K562 (cell line): ENCODE measurements around the gene RAD51D. TPM values are rescaled to one million over a fixed set of nuclear protein-coding genes. Genes with fewer than 3 reads are reported as not detected.

Source experiments
- ATAC-seq: fragments of 200-7000 bp; cut with Tn5 transposase; 3 replicates; pipeline ENCODE4 v1.9.1; 2020; ENCODE audit warnings: moderate library complexity
- BruUV-seq: library from RNA; stranded (reverse); fragments of 400-500 nt; replicated peaks from 2 replicates; lab custom pipeline; 2021; lab: Mats Ljungman, UMichigan
- CTCF ChIA-PET: fragments of 300-600 bp; formaldehyde crosslinking; extraction: SDS; loops from one replicate; lab custom pipeline; 2021; ENCODE audit warnings: low intra/inter-chr PET ratio; lab: Yijun Ruan, JAX
- POLR2A ChIA-PET: fragments of 300-600, 350-650 bp; sonication (Branson Sonifier 250); formaldehyde crosslinking; extraction: SDS; loops from one replicate; lab custom pipeline; 2021; ENCODE audit warnings: antibody characterized with exemption, inconsistent platforms; lab: Yijun Ruan, JAX
- DNase-seq, 4 experiments: peaks; one replicate each; pipeline versions ENCODE4 v3.0.0 to v3.0.0-alpha.2; 2011 to 2018; ENCODE audit warnings: low spot score in 3 of 4, mixed read lengths in 3 of 4; ENCODE audit errors: extremely low read depth in 1 of 4
- FAIRE-seq: peaks from 2 replicates; lab custom pipeline; 2011; peaks lifted over from hg19 to GRCh38; lab: Jason Lieb, UNC
- H2AFZ ChIP-seq: 2 replicates; pipeline ENCODE4 v1.6.0; 2011; ENCODE audit warnings: low read depth, low read length, control low read depth, inconsistent platforms
- H3K27ac ChIP-seq: fragments of 200-600 bp; 3 replicates; pipeline ENCODE4 v1.8.0; 2011; ENCODE audit warnings: low read depth, mild to moderate bottlenecking, control low read depth, inconsistent platforms, low read length, moderate library complexity, mixed read lengths; ENCODE audit errors: extremely low read depth
- H3K27me3 ChIP-seq, 2 experiments: fragments of 300-600 bp in 1 of 2; 2 replicates in 1 of 2; 3 replicates in 1 of 2; pipeline versions ENCODE4 v1.6.0 to v1.8.0; 2011; ENCODE audit warnings: inconsistent platforms in 2 of 2, low read length in 2 of 2, mild to moderate bottlenecking in 1 of 2, mixed read lengths in 1 of 2, moderate library complexity in 1 of 2; ENCODE audit not compliant: control insufficient read depth in 2 of 2, insufficient read depth in 2 of 2
- H3K36me3 ChIP-seq: fragments of 300-600 bp; 3 replicates; pipeline ENCODE4 v1.8.0; 2011; ENCODE audit warnings: mild to moderate bottlenecking, low read length, inconsistent platforms; ENCODE audit not compliant: control insufficient read depth, insufficient read depth
- H3K4me1 ChIP-seq, 2 experiments: fragments of 200-600 bp in 1 of 2; replicated peaks in 1 of 2; 2 replicates in 1 of 2; 3 replicates in 1 of 2; pipeline versions ENCODE4 v1.5.1 to v1.8.0; 2011; ENCODE audit warnings: inconsistent platforms in 2 of 2, low read length in 2 of 2, mild to moderate bottlenecking in 1 of 2, mixed read lengths in 1 of 2, moderate library complexity in 1 of 2; ENCODE audit not compliant: control insufficient read depth in 2 of 2, insufficient read depth in 2 of 2
- H3K4me2 ChIP-seq: 2 replicates; pipeline ENCODE4 v1.6.1; 2011; ENCODE audit warnings: low read length, control low read depth, inconsistent platforms, mixed read lengths; ENCODE audit not compliant: insufficient read depth
- H3K4me3 ChIP-seq: fragments of 200-600 bp; sonication (generic), shearing (Covaris generic); 2 replicates; pipeline ENCODE4 v1.5.1; 2016; ENCODE audit warnings: control low read depth, inconsistent platforms
- H3K79me2 ChIP-seq: fragments of 200-600 bp; 3 replicates; pipeline ENCODE4 v1.8.0; 2011; ENCODE audit warnings: low read length, inconsistent platforms; ENCODE audit not compliant: control insufficient read depth, insufficient read depth
- H3K9ac ChIP-seq, 2 experiments: 2 replicates each; pipeline versions ENCODE4 v1.6.0 to v1.6.1; 2011; ENCODE audit warnings: low read depth in 2 of 2, low read length in 2 of 2, control low read depth in 1 of 2, inconsistent platforms in 1 of 2, mild to moderate bottlenecking in 1 of 2, mixed read lengths in 1 of 2; ENCODE audit not compliant: insufficient read depth in 1 of 2
- H3K9me1 ChIP-seq: one replicate; pipeline ENCODE4 v1.6.0; 2011; ENCODE audit warnings: inconsistent platforms, mild to moderate bottlenecking, low read length, moderate library complexity; ENCODE audit not compliant: control insufficient read depth, insufficient read depth
- H3K9me3 ChIP-seq: replicated peaks from 2 replicates; pipeline ENCODE4 v1.5.1; 2011; ENCODE audit warnings: low read depth, low read length, inconsistent platforms; ENCODE audit not compliant: control insufficient read depth, insufficient read depth
- H4K20me1 ChIP-seq: replicated peaks from 2 replicates; pipeline ENCODE4 v1.6.1; 2011; ENCODE audit warnings: low read length, inconsistent platforms, mixed read lengths; ENCODE audit not compliant: control insufficient read depth, insufficient read depth
- AFF4 ChIP-seq: sonication (generic); formaldehyde crosslinking; IDR thresholded peaks from 2 replicates; pipeline ENCODE4 v1.8.0; 2023; ENCODE audit warnings: mild to moderate bottlenecking, missing genetic modification reagents
- GABPA ChIP-seq: fragments of 200-800 bp; sonication (Bioruptor generic); conservative IDR thresholded peaks from 2 replicates; pipeline ENCODE4 v1.6.1; 2016; ENCODE audit warnings: low read depth, missing genetic modification characterization, missing compliant biosample characterization
- ZKSCAN1 ChIP-seq: fragments of 150-350 bp; IDR thresholded peaks from 2 replicates; pipeline ENCODE4 v1.6.1; 2016; ENCODE audit warnings: low read depth, low read length
- ZNF408 ChIP-seq: fragments of 250-450 bp; sonication (Bioruptor Pico); IDR thresholded peaks from 2 replicates; pipeline ENCODE4 v1.4.0; 2020; ENCODE audit warnings: low read depth, mild to moderate bottlenecking, moderate library complexity
- ZNF561 ChIP-seq: fragments of 450-650 bp; formaldehyde crosslinking; conservative IDR thresholded peaks from 2 replicates; pipeline ENCODE4 v1.4.0; 2020; ENCODE audit warnings: mild to moderate bottlenecking, moderate library complexity
- WGBS: fragments of 100-300 bp; shearing (Covaris generic); methylation state at CpG from one replicate; pipeline ENCODE4 v1.1.6; 2016; ENCODE audit warnings: low coverage, mixed read lengths; ENCODE audit not compliant: insufficient coverage; ENCODE audit errors: missing lambda C conversion rate; 5-methylcytosine and 5-hydroxymethylcytosine counted together
- in situ Hi-C: fragments of 300-500 bp; cut with MboI; formaldehyde crosslinking; loops from 4 replicates; pipeline ENCODE4 v1.15.0; 2018; ENCODE audit warnings: inconsistent platforms, mixed read lengths
- intact Hi-C: fragments of 100-400 bp; cut with micrococcal nuclease; formaldehyde crosslinking; loops from 2 replicates; pipeline ENCODE4 v1.14.2; 2022
- polyA plus RNA-seq, 8 experiments: library from polyadenylated mRNA; depleted of rRNA in 4 of 8; stranded (reverse) in 5 of 8; unstranded in 3 of 8; fragments of >200 nt; fragmentation: Nextera tagmentation in 2 of 8; fragmentation: Illumina TruSeq in 1 of 8; extraction: Ambion mirVana in 2 of 8; extraction: Trizol in 1 of 8; gene quantifications; 2 replicates each; pipeline versions ENCODE4 v1.2.1 to v1.2.3, GENCODE V29; 2011 to 2014; ENCODE audit warnings: inconsistent platforms in 1 of 8, missing spikeins in 1 of 8
- total RNA-seq, 7 experiments: library from RNA; depleted of rRNA in 6 of 7; stranded (reverse); fragments of >200 nt in 6 of 7; fragmentation: Illumina TruSeq in 2 of 7; extraction: Trizol in 2 of 7; gene quantifications; 2 replicates each; pipeline versions ENCODE4 v1.2.1 to v1.2.3, GENCODE V29; 2011 to 2021; ENCODE audit warnings: low replicate concordance in 1 of 7
- TF ChIP-seq, protein P1 (sequence below): sonication (generic); formaldehyde crosslinking; IDR thresholded peaks from 2 replicates; pipeline ENCODE4 v1.8.1; 2023; ENCODE audit warnings: mild to moderate bottlenecking, missing genetic modification reagents

The RAD51D gene
- total and polyA plus RNA-seq, 9 of the 15 experiments (the other 6 are each of a cell fraction or from before 2014, with no cell fraction given), result 2.2 to 16.9 (median 8.7) TPM

GRCh38 chr17:35057332-35057915, 62.2 kb downstream of the RAD51D start:
- POLR2A ChIA-PET, result interaction anchor here (1.0 kb wide), 1 partner anchor 77 kb away, joined by 4 read pairs; the partner anchor contains the start of gene LIG3
- Histone ChIP-seq H3K79me2 (peaks cover 1% of the 10 kb centered on the region), H3K27me3 (no peaks in the 10 kb centered on the region), H3K9ac (no peak overlapping the region), H3K27ac (no peak overlapping the region), H3K4me2 (no peak overlapping the region), H3K9me1 (no peaks in the 10 kb centered on the region), H3K36me3 (no peaks in the 10 kb centered on the region), H4K20me1 (no peaks in the 10 kb centered on the region), H2AFZ (no peak overlapping the region), H3K9me3 (no peaks in the 10 kb centered on the region), H3K4me3 (no peak overlapping the region), H3K4me1 (peaks cover 12 to 15% of the 10 kb centered on the region in 2 experiments; a peak in 4 of 5 replicates)
- in situ Hi-C loops, result no loop called here
- TF ChIP-seq AFF4 (CRISPR knock-in tag) (no peak), ZNF561 (no peak), ZKSCAN1 (peak; percentile 66; the same call in 1 of the 2 replicates), ZNF408 (no peak), GABPA (tag) (no peak)
- TF ChIP-seq, protein P1, sequence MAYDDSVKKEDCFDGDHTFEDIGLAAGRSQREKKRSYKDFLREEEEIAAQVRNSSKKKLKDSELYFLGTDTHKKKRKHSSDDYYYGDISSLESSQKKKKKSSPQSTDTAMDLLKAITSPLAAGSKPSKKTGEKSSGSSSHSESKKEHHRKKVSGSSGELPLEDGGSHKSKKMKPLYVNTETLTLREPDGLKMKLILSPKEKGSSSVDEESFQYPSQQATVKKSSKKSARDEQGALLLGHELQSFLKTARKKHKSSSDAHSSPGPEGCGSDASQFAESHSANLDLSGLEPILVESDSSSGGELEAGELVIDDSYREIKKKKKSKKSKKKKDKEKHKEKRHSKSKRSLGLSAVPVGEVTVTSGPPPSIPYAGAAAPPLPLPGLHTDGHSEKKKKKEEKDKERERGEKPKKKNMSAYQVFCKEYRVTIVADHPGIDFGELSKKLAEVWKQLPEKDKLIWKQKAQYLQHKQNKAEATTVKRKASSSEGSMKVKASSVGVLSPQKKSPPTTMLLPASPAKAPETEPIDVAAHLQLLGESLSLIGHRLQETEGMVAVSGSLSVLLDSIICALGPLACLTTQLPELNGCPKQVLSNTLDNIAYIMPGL (CRISPR knock-in tag), result no peak
- DNase-seq (no peak), ATAC-seq (no peak), FAIRE-seq (no peak)
- intact Hi-C loops, result no loop called here
- WGBS, result 90% methylated on average over 1 of the region's 1 CpG
- BruUV-seq, result no TSS peak
- CTCF ChIA-PET, result no interaction called here
